ENCODE measurements around the gene LKAAEAR1. TPM values are rescaled to one million over a fixed set of nuclear protein-coding genes. Genes with fewer than 3 reads are reported as not detected.

Gene LKAAEAR1
- total and polyA plus RNA-seq, 2 of the 13 experiments (the other 11 are each of a cell fraction or from before 2014, with no cell fraction given) = not detected

DNA sequence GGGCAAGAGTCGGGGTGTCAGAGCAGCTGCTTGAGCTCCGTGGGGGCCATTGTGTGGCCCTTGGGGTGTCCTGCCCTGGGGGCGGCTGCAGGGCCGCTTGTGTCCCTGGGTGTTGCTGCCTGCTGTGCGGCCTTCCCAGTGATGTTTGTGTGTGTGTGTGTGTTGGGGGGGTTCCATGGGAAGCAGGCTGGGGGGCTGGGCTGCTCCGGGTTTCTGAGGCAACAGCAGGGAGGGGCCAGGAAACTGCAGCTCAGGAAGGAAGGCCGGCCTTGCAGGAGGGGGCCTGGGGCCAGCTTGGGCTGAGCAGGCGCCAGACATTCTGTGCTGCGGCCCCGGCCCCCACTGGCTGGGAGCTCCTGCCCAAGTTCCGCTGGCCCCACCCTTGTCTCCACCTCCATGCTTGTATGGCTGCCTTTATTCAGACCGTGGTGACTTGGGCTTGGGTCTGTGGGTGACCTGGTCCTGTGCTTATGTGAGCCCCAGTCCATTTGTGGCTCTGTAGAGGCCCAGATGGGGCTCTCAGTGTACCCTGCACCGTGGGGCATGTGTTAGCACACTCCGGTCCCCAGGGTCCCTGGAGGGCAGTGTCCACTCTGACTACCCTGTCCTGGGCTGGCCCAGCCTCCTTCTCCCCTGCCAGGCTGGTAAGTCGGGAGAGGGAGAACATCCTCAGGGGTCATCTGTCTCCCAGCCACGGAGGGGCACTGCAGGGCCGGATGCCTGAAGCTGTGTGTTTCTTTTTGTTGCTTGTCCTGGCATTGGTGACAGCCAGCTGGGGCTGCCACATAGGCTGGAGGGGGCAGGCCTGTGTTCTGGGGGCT is 30.1 kb downstream of the LKAAEAR1 start (continued):
- TF ChIP-seq ZHX1 (CRISPR knock-in tag; IDR thresholded peaks at IDR 0.05; ENCODE audit: low read depth) (0 out of 2 replicates have a peak, but pooled peaks have one; percentile 41), NR2F1 (CRISPR knock-in tag; IDR thresholded peaks at IDR 0.05) (peak in 1 of 2 experiments; percentile 59; a peak in 2 of 4 replicates), MIXL1 (CRISPR knock-in tag; IDR thresholded peaks at IDR 0.05) (peak; percentile 60; the same call in 1 of the 2 replicates), REPIN1 (CRISPR knock-in tag; IDR thresholded peaks at IDR 0.05; ENCODE audit: borderline replicate concordance, low read depth) (no peak), MED1 (CRISPR knock-in tag; IDR thresholded peaks at IDR 0.05) (peak; percentile 81), SUZ12 (IDR thresholded peaks at IDR 0.05; ENCODE audit: low read depth, low read length) (no peak), FOXP4 (CRISPR knock-in tag; IDR thresholded peaks at IDR 0.05) (peak; percentile 76), NONO (IDR thresholded peaks at IDR 0.05) (no peak), NONO (CRISPR knock-in tag; conservative IDR thresholded peaks at IDR 0.05) (peak; percentile 68; the same call in 1 of the 2 replicates), CBX1 (IDR thresholded peaks at IDR 0.05; ENCODE audit: low read depth) (peak; percentile 50), DMAP1 (CRISPR knock-in tag; IDR thresholded peaks at IDR 0.05) (peak; percentile 89), GLI4 (CRISPR knock-in tag; IDR thresholded peaks at IDR 0.05; ENCODE audit: borderline replicate concordance) (peak; percentile 58; the same call in 1 of the 2 replicates), ZNF432 (CRISPR knock-in tag; IDR thresholded peaks at IDR 0.05; ENCODE audit: borderline replicate concordance) (no peak), KDM5A (IDR thresholded peaks at IDR 0.05; ENCODE audit: borderline replicate concordance, low read length) (no peak; the same call in 1 of the 2 replicates), ZHX2 (IDR thresholded peaks at IDR 0.05; ENCODE audit: low read depth) (no peak; the same call in 1 of the 2 replicates), ZHX2 (CRISPR knock-in tag; IDR thresholded peaks at IDR 0.05; ENCODE audit: borderline replicate concordance) (peak; percentile 79; the same call in 1 of the 2 replicates), ARID2 (CRISPR knock-in tag; IDR thresholded peaks at IDR 0.05; ENCODE audit: borderline replicate concordance) (no peak)
- TF ChIP-seq, protein P1, sequence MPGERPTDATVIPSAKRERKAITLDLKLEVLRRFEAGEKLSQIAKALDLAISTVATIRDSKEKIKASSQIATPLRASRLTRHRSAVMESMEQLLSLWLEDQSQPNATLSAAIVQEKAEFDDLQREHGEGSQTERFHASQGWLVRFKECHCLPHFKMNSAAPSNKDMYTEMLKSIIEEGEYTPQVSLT (CRISPR knock-in tag; IDR thresholded peaks at IDR 0.05; ENCODE audit: borderline replicate concordance, low read depth) = no peak

All from HepG2 (cell line).